K562 (cell line): Measurements from ENCODE around the gene LY6G6F. TPM values are rescaled to one million over a fixed set of nuclear protein-coding genes. Genes with fewer than 3 reads are reported as not detected.

ENCODE experiments used
- FOXP4 ChIP-seq: sonication (generic); formaldehyde crosslinking; IDR thresholded peaks from 2 replicates; pipeline ENCODE4 v1.8.0; 2022; ENCODE audit warnings: mild to moderate bottlenecking, missing genetic modification reagents, borderline replicate concordance
- HEY1 ChIP-seq: fragments of 250-450 bp; sonication (Bioruptor Pico); IDR thresholded peaks from 2 replicates; pipeline ENCODE4 v1.5.0; 2020; ENCODE audit warnings: mild to moderate bottlenecking, moderate library complexity, borderline replicate concordance
- KDM4B ChIP-seq, 2 experiments: fragments of 450-650 bp in 1 of 2; sonication (generic) in 1 of 2; IDR thresholded peaks; 2 replicates each; pipeline ENCODE4 v1.6.1; 2016 to 2017; ENCODE audit warnings: borderline replicate concordance in 2 of 2, antibody characterized with exemption in 1 of 2, low read depth in 1 of 2, mild to moderate bottlenecking in 1 of 2
- KLF6 ChIP-seq: fragments of 250-450 bp; sonication (Bioruptor Pico); IDR thresholded peaks from 2 replicates; pipeline ENCODE4 v1.4.0; 2020; ENCODE audit warnings: mild to moderate bottlenecking, moderate library complexity, borderline replicate concordance
- MAZ ChIP-seq, 2 experiments: fragments of 450-650 bp in 1 of 2; sonication (generic) in 1 of 2; formaldehyde crosslinking; IDR thresholded peaks in 1 of 2; conservative IDR thresholded peaks in 1 of 2; 2 replicates each; pipeline versions ENCODE4 v1.4.0 to v1.5.0; 2020; ENCODE audit warnings: mild to moderate bottlenecking in 1 of 2, missing genetic modification reagents in 1 of 2
- NFIC ChIP-seq: fragments of 450-650 bp; IDR thresholded peaks from 2 replicates; pipeline ENCODE4 v1.6.1; 2017; ENCODE audit warnings: mild to moderate bottlenecking, inconsistent platforms
- POU5F1 ChIP-seq: fragments of 150-350 bp; IDR thresholded peaks from 2 replicates; pipeline ENCODE4 v1.6.1; 2014; ENCODE audit warnings: borderline replicate concordance, low read length, low read depth, mild to moderate bottlenecking; ENCODE audit not compliant: partially characterized antibody
- PURB ChIP-seq: sonication (generic); formaldehyde crosslinking; IDR thresholded peaks from 2 replicates; pipeline ENCODE4 v1.9.0; 2021; ENCODE audit warnings: low read depth, mild to moderate bottlenecking, missing genetic modification reagents
- RBM34 ChIP-seq: fragments of 200-400 bp; formaldehyde crosslinking; IDR thresholded peaks from 2 replicates; pipeline ENCODE4 v1.6.1; 2018; ENCODE audit warnings: low read length, borderline replicate concordance; ENCODE audit not compliant: insufficient read depth
- SRF ChIP-seq, 2 experiments: fragments of 250-450, 450-650 bp in 1 of 2; sonication (Bioruptor Pico) in 1 of 2; sonication (generic) in 1 of 2; formaldehyde crosslinking; IDR thresholded peaks; 2 replicates each; pipeline versions ENCODE4 v1.5.0 to v1.5.1; 2020 to 2022; ENCODE audit warnings: mild to moderate bottlenecking in 1 of 2, missing genetic modification reagents in 1 of 2
- TAL1 ChIP-seq: fragments of 450-650 bp; IDR thresholded peaks from 2 replicates; pipeline ENCODE4 v1.6.1; 2016; ENCODE audit warnings: mild to moderate bottlenecking
- THRA ChIP-seq: fragments of 450-650 bp; IDR thresholded peaks from 2 replicates; pipeline ENCODE4 v1.6.1; 2017; ENCODE audit warnings: mild to moderate bottlenecking, moderate library complexity
- TRIM24 ChIP-seq, 2 experiments: fragments of 450-650 bp; IDR thresholded peaks; 2 replicates each; pipeline ENCODE4 v1.6.1; 2016
- ZNF263 ChIP-seq: sonication (generic); formaldehyde crosslinking; IDR thresholded peaks from 2 replicates; pipeline ENCODE4 v1.8.0; 2022; ENCODE audit warnings: mild to moderate bottlenecking, missing genetic modification reagents, borderline replicate concordance
- ZNF644 ChIP-seq: fragments of 200-800 bp; sonication (Bioruptor generic); IDR thresholded peaks from 2 replicates; pipeline ENCODE4 v1.6.1; 2016; ENCODE audit warnings: low read depth, missing genetic modification characterization, missing compliant biosample characterization
- ZNF668 ChIP-seq: fragments of 250-450 bp; sonication (Bioruptor Pico); IDR thresholded peaks from 2 replicates; pipeline ENCODE4 v1.8.0; 2022; ENCODE audit warnings: mild to moderate bottlenecking, inconsistent platforms
- ZNF766 ChIP-seq: fragments of 200-800 bp; sonication (Bioruptor generic); conservative IDR thresholded peaks from 2 replicates; pipeline ENCODE4 v1.6.1; 2016; ENCODE audit warnings: missing genetic modification characterization, missing compliant biosample characterization
- ZSCAN29 ChIP-seq: fragments of 450-650 bp; IDR thresholded peaks from 2 replicates; pipeline ENCODE4 v1.6.1; 2017
- polyA plus RNA-seq, 8 experiments: library from polyadenylated mRNA; depleted of rRNA in 4 of 8; stranded (reverse) in 5 of 8; unstranded in 3 of 8; fragments of >200 nt; fragmentation: Nextera tagmentation in 2 of 8; fragmentation: Illumina TruSeq in 1 of 8; extraction: Ambion mirVana in 2 of 8; extraction: Trizol in 1 of 8; gene quantifications; 2 replicates each; pipeline versions ENCODE4 v1.2.1 to v1.2.3, GENCODE V29; 2011 to 2014; ENCODE audit warnings: inconsistent platforms in 1 of 8, missing spikeins in 1 of 8
- total RNA-seq, 7 experiments: library from RNA; depleted of rRNA in 6 of 7; stranded (reverse); fragments of >200 nt in 6 of 7; fragmentation: Illumina TruSeq in 2 of 7; extraction: Trizol in 2 of 7; gene quantifications; 2 replicates each; pipeline versions ENCODE4 v1.2.1 to v1.2.3, GENCODE V29; 2011 to 2021; ENCODE audit warnings: low replicate concordance in 1 of 7
- TF ChIP-seq, protein P1 (sequence below): fragments of 250-450 bp; sonication (Bioruptor Pico); IDR thresholded peaks from 2 replicates; pipeline ENCODE4 v1.8.0; 2021; ENCODE audit warnings: moderate library complexity, mild to moderate bottlenecking, inconsistent platforms
- TF ChIP-seq, protein P2 (sequence below), 3 experiments: fragments of 200-800 bp in 1 of 3; fragments of 250-450 bp in 1 of 3; fragments of 450-650 bp in 1 of 3; sonication (Bioruptor Pico) in 1 of 3; sonication (Bioruptor generic) in 1 of 3; formaldehyde crosslinking in 1 of 3; IDR thresholded peaks; 2 replicates each; pipeline versions ENCODE4 v1.6.1 to v1.8.0; 2016 to 2022; ENCODE audit warnings: mild to moderate bottlenecking in 2 of 3, missing genetic modification characterization in 2 of 3, missing compliant biosample characterization in 1 of 3, moderate library complexity in 1 of 3

The LY6G6F gene
- total and polyA plus RNA-seq, 9 of the 15 experiments (the other 6 are each of a cell fraction or from before 2014, with no cell fraction given): 0.14 to 0.50 (median 0.28) TPM; not detected in 2

GRCh38 chr6:31661262-31662123 is 45.2 kb upstream of the LY6G6F start (continued):
- TF ChIP-seq, protein P1, sequence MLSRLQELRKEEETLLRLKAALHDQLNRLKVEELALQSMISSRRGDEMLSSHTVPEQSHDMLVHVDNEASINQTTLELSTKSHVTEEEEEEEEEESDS: no peak
- TF ChIP-seq KDM4B (IDR thresholded peaks at IDR 0.05; ENCODE audit: borderline replicate concordance in 2 of 2, low read depth in 1 of 2): no peak
- TF ChIP-seq NFIC: no peak
- TF ChIP-seq ZNF644 (tag): no peak
- no peak for TF ChIP-seq MAZ (CRISPR knock-in tag; conservative IDR thresholded peaks at IDR 0.05 in 1 of 2, IDR thresholded peaks at IDR 0.05 in 1 of 2)
- no peak for TF ChIP-seq THRA
- TF ChIP-seq ZNF263 (CRISPR knock-in tag): no peak
- TF ChIP-seq ZNF766: no peak
- no peak for TF ChIP-seq PURB (CRISPR knock-in tag)
- peak; percentile 59; the same call in 1 of the 2 replicates for TF ChIP-seq FOXP4
- no peak for TF ChIP-seq RBM34
- TF ChIP-seq ZSCAN29: no peak
- no peak for TF ChIP-seq POU5F1
- no peak for TF ChIP-seq ZNF668 (CRISPR knock-in tag)
- TF ChIP-seq SRF (CRISPR knock-in tag; IDR thresholded peaks at IDR 0.05): no peak; a peak in 1 of 4 replicates
- no peak for TF ChIP-seq TAL1
- TF ChIP-seq KLF6 (CRISPR knock-in tag): no peak
- TF ChIP-seq HEY1 (CRISPR knock-in tag): no peak
- TF ChIP-seq, protein P2, sequence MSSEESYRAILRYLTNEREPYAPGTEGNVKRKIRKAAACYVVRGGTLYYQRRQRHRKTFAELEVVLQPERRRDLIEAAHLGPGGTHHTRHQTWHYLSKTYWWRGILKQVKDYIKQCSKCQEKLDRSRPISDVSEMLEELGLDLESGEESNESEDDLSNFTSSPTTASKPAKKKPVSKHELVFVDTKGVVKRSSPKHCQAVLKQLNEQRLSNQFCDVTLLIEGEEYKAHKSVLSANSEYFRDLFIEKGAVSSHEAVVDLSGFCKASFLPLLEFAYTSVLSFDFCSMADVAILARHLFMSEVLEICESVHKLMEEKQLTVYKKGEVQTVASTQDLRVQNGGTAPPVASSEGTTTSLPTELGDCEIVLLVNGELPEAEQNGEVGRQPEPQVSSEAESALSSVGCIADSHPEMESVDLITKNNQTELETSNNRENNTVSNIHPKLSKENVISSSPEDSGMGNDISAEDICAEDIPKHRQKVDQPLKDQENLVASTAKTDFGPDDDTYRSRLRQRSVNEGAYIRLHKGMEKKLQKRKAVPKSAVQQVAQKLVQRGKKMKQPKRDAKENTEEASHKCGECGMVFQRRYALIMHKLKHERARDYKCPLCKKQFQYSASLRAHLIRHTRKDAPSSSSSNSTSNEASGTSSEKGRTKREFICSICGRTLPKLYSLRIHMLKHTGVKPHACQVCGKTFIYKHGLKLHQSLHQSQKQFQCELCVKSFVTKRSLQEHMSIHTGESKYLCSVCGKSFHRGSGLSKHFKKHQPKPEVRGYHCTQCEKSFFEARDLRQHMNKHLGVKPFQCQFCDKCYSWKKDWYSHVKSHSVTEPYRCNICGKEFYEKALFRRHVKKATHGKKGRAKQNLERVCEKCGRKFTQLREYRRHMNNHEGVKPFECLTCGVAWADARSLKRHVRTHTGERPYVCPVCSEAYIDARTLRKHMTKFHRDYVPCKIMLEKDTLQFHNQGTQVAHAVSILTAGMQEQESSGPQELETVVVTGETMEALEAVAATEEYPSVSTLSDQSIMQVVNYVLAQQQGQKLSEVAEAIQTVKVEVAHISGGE (CRISPR knock-in tag; IDR thresholded peaks at IDR 0.05): no peak
- TF ChIP-seq TRIM24 (IDR thresholded peaks at IDR 0.05): no peak
